Panc1 (cell line): Measurements from ENCODE around the gene BAHCC1. TPM values are rescaled to one million over a fixed set of nuclear protein-coding genes. Genes with fewer than 3 reads are reported as not detected.
A peak's percentile ranks its signal among the peaks of the same experiment; 100 is the strongest.

Source experiments
- ATAC-seq: fragments of 200-7000 bp; cut with Tn5 transposase; 2 replicates; pipeline ENCODE4 v1.9.1; 2020; ENCODE audit warnings: mild to moderate bottlenecking, moderate library complexity
- BruUV-seq: library from RNA; stranded (reverse); fragments of 400-500 nt; replicated peaks from 2 replicates; lab custom pipeline; 2021; lab: Mats Ljungman, UMichigan
- CTCF ChIA-PET: fragments of 300-600 bp; sonication (Branson Sonifier 250); formaldehyde crosslinking; loops from one replicate; lab custom pipeline; 2022; ENCODE audit warnings: antibody characterized with exemption; lab: Charles Lee
- POLR2A ChIA-PET: fragments of 300-600 bp; sonication (Branson Sonifier 250); formaldehyde crosslinking; loops from one replicate; lab custom pipeline; 2022; ENCODE audit warnings: antibody characterized with exemption; lab: Charles Lee
- DNase-seq: peaks from one replicate; pipeline ENCODE4 v3.0.0-alpha.2; 2010; ENCODE audit warnings: low read depth, low spot score
- H3K27ac ChIP-seq: 2 replicates; pipeline ENCODE4 v1.5.1; 2011; ENCODE audit warnings: mild to moderate bottlenecking, low read length, inconsistent platforms
- H3K27me3 ChIP-seq: fragments of 200-500 bp; sonication (Bioruptor generic); 2 replicates; pipeline ENCODE4 v1.6.0; 2014; ENCODE audit warnings: low read length, inconsistent platforms; ENCODE audit not compliant: control insufficient read depth, insufficient read depth
- H3K36me3 ChIP-seq: fragments of 200-500 bp; sonication (Bioruptor generic); 2 replicates; pipeline ENCODE4 v1.5.1; 2014; ENCODE audit warnings: inconsistent platforms, mild to moderate bottlenecking, low read length, moderate library complexity; ENCODE audit not compliant: control insufficient read depth, insufficient read depth
- H3K4me1 ChIP-seq: 2 replicates; pipeline ENCODE4 v1.5.1; 2011; ENCODE audit warnings: inconsistent platforms, mild to moderate bottlenecking, low read length, moderate library complexity; ENCODE audit not compliant: control insufficient read depth, insufficient read depth
- H3K4me3 ChIP-seq, 2 experiments: 2 replicates each; pipeline ENCODE4 v1.5.1; 2011 to 2012; ENCODE audit warnings: low read depth in 2 of 2, low read length in 2 of 2, mild to moderate bottlenecking in 2 of 2, inconsistent platforms in 1 of 2, moderate library complexity in 1 of 2
- H3K9me3 ChIP-seq: fragments of 200-500 bp; sonication (Bioruptor generic); 2 replicates; pipeline ENCODE4 v1.5.1; 2014; ENCODE audit warnings: low read depth, mild to moderate bottlenecking, inconsistent platforms, low read length, moderate library complexity; ENCODE audit not compliant: control insufficient read depth, insufficient read depth
- POLR2AphosphoS5 ChIP-seq: IDR thresholded peaks from 2 replicates; pipeline ENCODE4 v1.6.1; 2012; ENCODE audit warnings: mild to moderate bottlenecking, low read depth, low read length, moderate library complexity
- REST ChIP-seq, 2 experiments: IDR thresholded peaks; 2 replicates each; pipeline ENCODE4 v1.6.1; 2011 to 2012; ENCODE audit warnings: low read depth in 2 of 2, control low read depth in 1 of 2, low read length in 1 of 2, mild to moderate bottlenecking in 1 of 2, moderate library complexity in 1 of 2; ENCODE audit not compliant: insufficient read depth in 1 of 2
- SIN3A ChIP-seq: IDR thresholded peaks from 2 replicates; pipeline ENCODE4 v1.6.1; 2012; ENCODE audit warnings: low read depth, mild to moderate bottlenecking, low read length, moderate library complexity, borderline replicate concordance; ENCODE audit not compliant: insufficient read depth
- TCF7L2 ChIP-seq: IDR thresholded peaks from 2 replicates; pipeline ENCODE4 v1.6.1; 2011; ENCODE audit warnings: mild to moderate bottlenecking, low read depth, low read length, inconsistent platforms
- in situ Hi-C: cut with HindIII; loops from 2 replicates; pipeline ENCODE4 v1.10.0; 2016; ENCODE audit warnings: low sequenced_read_pairs, low pct_unique_long_range_greater_than_20kb
- intact Hi-C: fragments of 100-400 bp; cut with micrococcal nuclease; formaldehyde crosslinking; loops from one replicate; pipeline ENCODE4 v1.10.0; 2022; ENCODE audit not compliant: unreplicated experiment
- total RNA-seq: library from RNA; stranded (reverse); gene quantifications from one replicate; pipeline ENCODE4 v1.2.1, GENCODE V29; 2021; ENCODE audit not compliant: unreplicated experiment
- TF ChIP-seq, protein P1 (sequence below): fragments of 450-650 bp; IDR thresholded peaks from 2 replicates; pipeline ENCODE4 v1.5.1; 2017; ENCODE audit warnings: mild to moderate bottlenecking

Gene BAHCC1
- total RNA-seq, 1 experiment from 2014 or later = 77.4 TPM

DNA sequence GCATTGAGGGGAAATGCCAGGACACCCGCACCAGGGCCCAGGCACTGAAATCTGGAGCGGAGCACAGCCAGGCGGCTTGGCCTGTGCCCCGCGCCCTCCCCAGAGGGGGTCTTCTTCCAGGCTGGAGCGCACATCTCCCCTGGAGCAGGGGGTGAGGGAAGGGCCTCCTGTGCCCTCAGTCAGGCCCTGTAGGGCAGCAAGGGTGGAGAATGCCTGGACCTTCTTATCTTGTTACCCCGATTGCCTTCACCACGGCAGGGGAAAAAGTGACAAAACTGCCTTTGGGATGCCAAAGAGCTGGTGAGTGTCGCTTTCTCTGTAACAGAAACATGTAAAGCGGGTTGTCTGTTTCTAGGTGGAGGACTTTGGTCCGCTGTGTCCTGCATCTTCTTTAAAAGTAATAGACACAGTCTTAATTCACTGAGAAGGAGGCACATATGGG is 48.3 kb upstream of the BAHCC1 start:
- no peak for ATAC-seq
- ChIA-PET POLR2A (no interaction called here), CTCF (no interaction called here)
- H3K27me3 ChIP-seq = no peaks in the 10 kb centered on the region
- H3K9me3 ChIP-seq = no peaks in the 10 kb centered on the region
- peaks cover 15% of the 10 kb centered on the region; the same call in 1 of the 2 replicates for H3K36me3 ChIP-seq
- no peak for DNase-seq
- H3K4me1 ChIP-seq = peaks cover 22% of the 10 kb centered on the region
- no TSS peak for BruUV-seq
- H3K27ac ChIP-seq = peak overlapping the region; percentile 89
- in situ Hi-C loops = no loop called here
- intact Hi-C loops = no loop called here
- H3K4me3 ChIP-seq = peak overlapping the region; percentile 80
- no peak for TF ChIP-seq POLR2AphosphoS5
- no peak for TF ChIP-seq REST (IDR thresholded peaks at IDR 0.05; ENCODE audit: insufficient read depth in 1 of 2, low read depth in 2 of 2, low read length in 1 of 2)
- TF ChIP-seq, protein P1, sequence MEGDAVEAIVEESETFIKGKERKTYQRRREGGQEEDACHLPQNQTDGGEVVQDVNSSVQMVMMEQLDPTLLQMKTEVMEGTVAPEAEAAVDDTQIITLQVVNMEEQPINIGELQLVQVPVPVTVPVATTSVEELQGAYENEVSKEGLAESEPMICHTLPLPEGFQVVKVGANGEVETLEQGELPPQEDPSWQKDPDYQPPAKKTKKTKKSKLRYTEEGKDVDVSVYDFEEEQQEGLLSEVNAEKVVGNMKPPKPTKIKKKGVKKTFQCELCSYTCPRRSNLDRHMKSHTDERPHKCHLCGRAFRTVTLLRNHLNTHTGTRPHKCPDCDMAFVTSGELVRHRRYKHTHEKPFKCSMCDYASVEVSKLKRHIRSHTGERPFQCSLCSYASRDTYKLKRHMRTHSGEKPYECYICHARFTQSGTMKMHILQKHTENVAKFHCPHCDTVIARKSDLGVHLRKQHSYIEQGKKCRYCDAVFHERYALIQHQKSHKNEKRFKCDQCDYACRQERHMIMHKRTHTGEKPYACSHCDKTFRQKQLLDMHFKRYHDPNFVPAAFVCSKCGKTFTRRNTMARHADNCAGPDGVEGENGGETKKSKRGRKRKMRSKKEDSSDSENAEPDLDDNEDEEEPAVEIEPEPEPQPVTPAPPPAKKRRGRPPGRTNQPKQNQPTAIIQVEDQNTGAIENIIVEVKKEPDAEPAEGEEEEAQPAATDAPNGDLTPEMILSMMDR = no peak
- TF ChIP-seq TCF7L2 = no peak

DNA sequence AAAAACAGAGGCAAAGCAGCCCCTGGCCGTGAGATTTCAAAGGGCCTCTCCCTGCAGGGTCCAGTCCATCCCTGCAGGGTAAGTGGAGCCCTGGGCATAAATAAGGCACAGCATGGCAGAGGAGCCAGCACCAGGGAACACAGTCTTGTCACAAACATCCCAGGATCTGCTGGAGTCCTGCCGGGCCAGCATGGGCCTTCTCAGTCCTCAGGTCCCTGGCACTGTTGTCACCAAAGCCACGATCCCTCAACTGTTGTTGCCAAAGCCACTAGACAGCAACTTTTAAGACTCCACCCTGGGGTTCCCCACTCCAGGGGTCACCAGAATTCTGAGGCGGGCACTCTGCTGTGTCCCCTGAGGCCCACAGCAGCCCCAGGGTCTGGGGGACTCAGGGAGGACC is 47.8 kb upstream of the BAHCC1 start:
- no peaks in the 10 kb centered on the region for H3K27me3 ChIP-seq
- peak overlapping the region in 1 of 2 experiments; percentile 80; a peak in 2 of 4 replicates for H3K4me3 ChIP-seq
- peaks cover 18% of the 10 kb centered on the region for H3K4me1 ChIP-seq
- no peak for DNase-seq
- intact Hi-C loops (no loop called here), in situ Hi-C loops (no loop called here)
- no peak for ATAC-seq
- CTCF ChIA-PET = no interaction called here
- no peaks in the 10 kb centered on the region for H3K9me3 ChIP-seq
- H3K36me3 ChIP-seq = peaks cover 15% of the 10 kb centered on the region; the same call in 1 of the 2 replicates
- TF ChIP-seq POLR2AphosphoS5 = no peak
- no peak for TF ChIP-seq REST (IDR thresholded peaks at IDR 0.05; ENCODE audit: insufficient read depth in 1 of 2, low read depth in 2 of 2, low read length in 1 of 2)
- TF ChIP-seq TCF7L2 = no peak
- TF ChIP-seq, protein P1 = no peak
- TF ChIP-seq SIN3A = no peak
- no TSS peak for BruUV-seq
- POLR2A ChIA-PET = no interaction called here
- H3K27ac ChIP-seq = peak overlapping the region; percentile 89
